Stimulated activated CD8-positive, alpha-beta memory T cell treated with anti-CD3 and anti-CD28 coated beads, Interleukin-12 subunit alpha, Interleukin-12 subunit beta, amount 100 ng/mL, for 4 hours (primary cell): ENCODE measurements around the gene DUSP2.
"Not testable (repeated sequence)": the region's sequence is repeated elsewhere in the genome, so short reads cannot be mapped to it uniquely, and the experiment has no call there.

Experiments used
- DNase-seq: peaks from one replicate; pipeline ENCODE4 v3.0.0-alpha.2; 2020; ENCODE audit warnings: low read depth

The DUSP2 gene

GRCh38 chr2:96161898-96162297 is 16.7 kb upstream of the DUSP2 start:
- DNase-seq = no peak

DNA sequence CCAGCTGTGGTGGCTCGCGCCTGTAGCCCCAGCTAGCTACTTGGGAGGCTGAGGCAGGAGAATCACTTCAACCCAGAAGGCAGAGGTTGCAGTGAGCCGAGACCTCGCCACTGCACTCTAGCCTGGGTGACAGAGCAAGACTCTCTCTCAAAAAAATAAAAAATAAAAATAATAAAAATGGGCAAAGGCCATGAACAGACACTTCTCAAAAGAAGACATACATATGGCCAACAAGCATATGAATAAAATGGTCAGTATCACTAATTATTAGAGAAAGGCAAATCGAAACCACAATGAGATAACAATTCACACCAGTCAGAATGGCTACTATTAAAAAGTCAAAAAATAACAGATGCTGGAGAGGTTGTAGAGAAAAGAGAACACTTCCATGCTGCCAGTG is 15.1 kb upstream of the DUSP2 start:
- DNase-seq = not testable (repeated sequence)

DNA sequence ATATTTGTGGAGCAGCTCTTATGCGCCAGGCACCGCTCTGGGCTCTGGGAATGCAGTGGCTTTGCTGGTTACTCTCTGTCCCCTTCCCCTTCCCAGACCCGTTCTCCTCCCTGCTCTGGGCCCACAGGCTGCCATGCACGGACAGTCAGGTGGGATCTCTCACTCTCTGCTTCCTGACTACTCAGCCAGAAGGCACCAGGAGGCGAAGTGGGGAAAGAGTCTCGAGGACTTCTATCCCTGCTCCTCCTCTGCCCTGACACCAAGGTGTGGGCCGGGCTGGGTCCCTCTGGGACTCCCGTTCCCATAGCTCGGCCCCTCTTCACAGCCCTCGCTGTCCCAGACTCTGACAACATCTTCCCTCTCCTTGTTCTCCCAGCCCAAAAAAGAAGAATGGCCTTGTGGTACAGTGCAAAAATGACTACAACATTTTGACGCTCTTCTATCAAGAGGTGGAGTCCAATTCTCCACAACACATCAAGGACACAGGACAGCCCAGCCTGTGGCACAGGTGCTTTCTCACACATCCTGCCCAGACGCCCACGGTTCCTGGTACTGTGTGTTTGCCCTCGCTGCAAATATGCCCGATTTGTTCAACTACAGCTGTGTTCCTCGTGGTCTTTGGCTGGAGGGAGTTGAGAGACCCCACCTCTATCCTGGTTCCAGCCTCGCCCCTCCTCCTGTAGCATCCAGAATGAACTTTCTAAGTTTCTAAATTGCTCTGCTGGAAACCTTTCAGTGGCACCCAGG is 14.0 kb upstream of the DUSP2 start:
- no peak for DNase-seq

GRCh38 chr2:96158554-96158940 is 13.3 kb upstream of the DUSP2 start:
- DNase-seq = no peak

DNA sequence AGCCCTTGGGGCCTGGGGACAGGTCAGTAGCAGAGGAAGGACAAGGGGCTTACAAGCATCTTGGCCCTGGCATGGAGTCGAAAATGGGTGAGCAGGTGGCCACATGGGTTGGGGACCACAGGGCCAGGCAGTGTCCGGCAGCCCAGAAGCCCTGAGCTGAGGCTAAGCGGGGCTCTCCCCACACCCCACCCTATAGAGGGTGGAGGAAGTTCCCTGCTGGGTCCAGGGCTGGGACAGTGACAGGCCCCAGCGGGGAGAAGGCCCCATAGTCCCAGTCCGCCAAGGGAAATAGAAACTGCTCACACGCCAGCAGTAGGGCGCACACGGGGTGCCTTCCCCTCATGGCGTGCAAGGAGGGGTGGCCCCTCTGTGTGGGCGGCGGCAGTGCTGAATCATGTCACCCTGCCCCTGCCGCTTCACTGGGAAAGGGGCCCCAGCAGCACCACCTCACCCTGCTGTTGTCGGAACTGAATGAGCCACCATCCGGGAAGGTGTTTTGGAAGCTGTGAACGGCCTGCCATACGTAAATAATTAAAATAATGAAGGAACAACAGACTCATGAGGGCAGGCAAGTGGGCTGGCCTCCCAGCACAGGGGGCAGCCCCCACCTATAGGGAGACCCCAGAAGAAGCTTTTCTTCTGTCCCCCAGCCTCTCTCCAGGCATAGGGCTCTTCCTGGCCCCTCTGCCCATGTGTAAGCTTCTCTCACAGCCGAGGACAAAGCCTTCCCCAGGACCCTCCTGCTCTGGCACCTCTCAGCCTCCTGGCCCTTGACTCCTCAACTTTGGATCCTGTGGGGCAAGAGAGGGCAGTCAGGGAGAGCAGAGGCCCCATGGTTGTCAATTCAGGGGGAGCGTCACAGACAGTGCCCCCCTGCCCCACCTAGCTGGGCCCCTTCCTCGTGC is 12.7 kb upstream of the DUSP2 start:
- peak; percentile 83 for DNase-seq

- no peak for DNase-seq
Measured at GRCh38 chr2:96156926-96157648, 11.8 kb upstream of the DUSP2 start.

- peak; percentile 30 for DNase-seq
Measured at GRCh38 chr2:96156011-96156820, 11.0 kb upstream of the DUSP2 start.

GRCh38 chr2:96154506-96155380 is 9.5 kb upstream of the DUSP2 start:
- DNase-seq = no peak

DNA sequence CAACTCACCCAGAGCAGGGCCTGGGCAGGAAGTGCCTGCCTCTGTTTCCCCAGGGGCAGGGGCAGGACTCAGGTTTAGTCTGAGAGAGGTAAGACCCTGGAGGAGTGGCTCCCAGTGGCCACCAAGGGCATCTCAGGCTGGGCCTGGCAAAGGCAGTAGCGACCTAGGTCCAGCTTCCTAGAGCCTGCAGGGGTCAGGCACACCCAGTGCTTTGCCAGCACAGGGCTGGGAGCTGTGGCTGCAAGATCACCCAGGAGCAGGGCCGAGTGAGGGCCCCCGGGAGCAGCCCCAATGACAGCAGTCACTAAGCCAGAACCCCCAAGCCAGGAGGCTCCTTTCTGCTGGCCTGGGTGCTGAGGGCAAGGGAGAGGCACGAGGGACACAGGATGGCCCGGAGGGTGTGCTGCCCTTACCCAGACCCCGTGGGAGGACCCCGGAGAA is 8.8 kb upstream of the DUSP2 start:
- no peak for DNase-seq

- DNase-seq = no peak
Measured at GRCh38 chr2:96153291-96153713, 8.1 kb upstream of the DUSP2 start.

DNA sequence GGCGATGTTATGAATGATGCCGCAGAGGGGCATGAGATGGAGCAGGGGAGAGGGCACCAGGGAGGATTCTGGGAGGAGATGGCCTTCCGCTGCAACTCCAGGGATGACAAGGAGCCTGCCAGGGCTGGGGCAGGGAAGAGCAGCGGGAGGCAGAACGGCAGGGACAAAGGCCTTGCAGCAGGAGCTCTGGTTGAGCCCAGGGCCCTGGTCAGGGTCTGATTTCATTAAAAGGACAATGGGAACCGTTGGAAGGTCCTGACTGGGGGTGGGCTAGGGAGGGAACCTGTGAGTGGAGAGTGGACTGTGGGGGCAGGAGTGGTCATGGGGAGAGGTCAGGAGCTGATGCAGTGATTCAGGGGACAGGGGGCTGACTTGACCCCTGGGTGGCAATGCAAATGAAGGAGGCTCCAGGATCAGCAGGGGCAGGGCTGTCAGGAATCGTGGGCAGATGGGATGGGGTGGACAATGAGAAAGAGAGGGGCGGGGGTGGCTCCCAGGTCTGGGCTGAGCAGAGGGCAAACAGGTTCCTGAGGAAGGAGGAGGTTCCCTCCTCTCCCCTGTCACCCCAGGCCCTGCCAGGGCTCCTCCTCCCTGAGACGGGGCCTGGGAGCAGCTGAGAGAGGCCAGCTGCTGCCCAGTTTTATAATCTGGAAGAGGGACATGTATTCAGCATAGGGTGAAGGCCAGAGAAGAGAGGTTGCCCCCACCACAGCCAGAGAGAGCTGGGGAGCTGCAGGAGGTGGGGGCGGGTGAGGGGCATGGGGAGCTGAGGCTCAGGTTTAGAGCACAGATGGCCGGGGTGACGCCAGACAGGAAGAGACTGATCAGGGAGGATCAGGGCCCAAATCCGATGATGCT is 7.3 kb upstream of the DUSP2 start:
- DNase-seq = no peak

DNA sequence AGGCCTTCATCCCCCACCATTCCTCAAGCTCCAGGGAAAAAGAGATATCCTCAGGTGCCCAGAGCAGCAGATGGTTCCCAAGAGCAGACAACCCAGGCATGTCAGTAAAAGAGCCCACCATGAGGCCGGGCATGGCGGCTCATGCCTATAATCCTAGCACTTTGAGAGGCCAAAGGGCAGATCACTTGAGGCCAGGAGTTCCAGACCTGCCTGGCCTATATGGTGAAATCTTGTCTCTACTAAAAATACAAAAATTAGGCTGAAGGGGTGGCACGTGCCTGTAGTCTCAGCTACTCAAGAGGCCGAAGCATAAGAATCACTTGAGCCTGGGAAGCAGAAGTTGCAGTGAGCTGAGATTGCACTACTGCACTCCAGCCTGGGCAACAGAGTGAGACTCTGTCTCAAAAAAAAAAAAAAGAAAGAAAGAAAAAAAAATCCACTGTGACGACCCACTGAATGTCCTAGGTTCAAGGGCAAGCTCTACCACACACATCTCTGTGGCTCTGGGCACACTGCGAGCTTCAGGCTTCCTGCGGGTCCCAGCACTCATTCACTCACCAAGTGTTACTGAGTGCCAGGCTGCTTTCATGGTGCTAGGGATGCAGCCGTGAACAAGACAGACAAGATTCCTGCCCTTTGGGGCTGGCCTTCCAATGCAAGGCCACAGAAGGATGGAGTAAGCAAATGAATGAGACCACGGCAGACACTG is 6.5 kb upstream of the DUSP2 start:
- no peak for DNase-seq

DNA sequence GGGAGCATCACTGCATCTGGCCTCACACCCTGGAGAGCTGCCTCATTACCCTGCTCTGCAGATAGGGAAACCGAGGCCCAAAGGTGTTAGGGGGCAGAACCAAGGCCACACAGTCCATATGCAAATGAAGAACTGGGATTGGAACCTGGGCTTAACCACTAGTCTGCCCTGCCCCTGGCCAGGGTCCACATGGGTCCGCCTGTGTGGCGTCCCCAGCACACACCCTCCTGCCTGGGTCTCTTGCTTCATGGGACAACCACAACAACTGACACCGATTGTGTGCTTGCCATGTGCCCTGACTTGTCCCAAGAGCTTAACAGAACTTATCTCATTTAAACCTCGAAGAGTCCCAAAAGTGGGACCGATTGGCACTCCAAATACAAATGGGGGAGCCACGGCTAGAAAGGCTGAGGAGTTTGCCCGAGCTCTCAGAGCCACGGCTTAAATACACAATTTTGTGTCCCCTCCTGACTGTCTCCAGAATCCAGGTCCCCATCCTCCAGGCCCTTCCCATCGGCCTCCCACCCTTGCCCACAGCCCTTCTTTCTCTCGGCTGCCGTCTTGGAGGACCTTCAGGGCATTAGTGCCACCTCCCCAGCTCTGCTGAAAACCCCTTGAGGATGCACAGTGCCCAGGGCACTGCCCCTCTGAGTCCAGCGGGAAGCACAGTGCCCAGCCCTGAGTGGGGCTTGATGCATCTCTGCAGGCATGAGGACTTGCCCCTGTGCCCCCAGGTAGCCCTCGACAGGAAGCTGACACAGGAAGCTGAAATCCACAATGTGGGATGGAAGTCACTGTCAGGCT is 5.8 kb upstream of the DUSP2 start:
- no peak for DNase-seq

GRCh38 chr2:96150007-96150640 is 4.9 kb upstream of the DUSP2 start:
- no peak for DNase-seq

DNA sequence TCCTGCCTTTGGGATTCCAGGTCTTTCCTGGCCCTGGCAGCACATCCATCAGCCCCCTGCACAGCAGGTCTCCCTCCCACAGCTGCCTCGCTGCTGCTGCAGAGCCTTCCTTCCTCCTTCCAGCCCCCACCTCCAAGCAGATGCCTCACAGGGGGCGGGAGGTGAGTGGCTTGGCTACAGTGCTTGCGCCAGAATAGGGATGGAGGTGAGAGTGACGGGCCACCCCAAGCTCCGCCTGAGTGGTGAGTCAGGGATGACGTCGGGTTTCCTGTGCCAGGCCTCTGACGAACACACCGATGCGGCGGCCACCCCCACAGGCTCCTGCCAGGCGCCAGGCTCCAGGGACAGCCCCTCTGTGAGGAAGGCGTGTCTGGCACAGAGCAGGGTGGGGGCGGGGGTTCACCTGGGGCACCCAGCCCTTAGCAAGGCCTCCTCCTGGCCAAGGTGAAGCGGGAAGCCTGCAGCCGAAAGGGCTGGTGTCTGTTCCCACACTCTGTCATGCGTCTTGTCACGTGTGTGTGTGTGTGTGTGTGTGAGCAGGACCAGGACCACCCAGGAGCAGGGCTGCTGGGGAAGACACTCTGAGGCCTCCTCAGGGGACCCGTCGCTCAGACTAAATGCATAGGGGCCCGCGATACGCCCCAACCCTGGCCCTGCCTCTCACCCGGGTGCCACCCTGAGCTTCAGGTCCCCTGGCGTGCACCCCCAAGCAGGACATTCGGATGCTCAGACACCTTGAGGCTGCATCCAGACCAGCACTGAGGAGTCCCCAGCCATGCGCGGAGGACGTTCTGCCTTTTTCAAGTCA is 3.4 kb upstream of the DUSP2 start:
- DNase-seq = peak; percentile 96

DNA sequence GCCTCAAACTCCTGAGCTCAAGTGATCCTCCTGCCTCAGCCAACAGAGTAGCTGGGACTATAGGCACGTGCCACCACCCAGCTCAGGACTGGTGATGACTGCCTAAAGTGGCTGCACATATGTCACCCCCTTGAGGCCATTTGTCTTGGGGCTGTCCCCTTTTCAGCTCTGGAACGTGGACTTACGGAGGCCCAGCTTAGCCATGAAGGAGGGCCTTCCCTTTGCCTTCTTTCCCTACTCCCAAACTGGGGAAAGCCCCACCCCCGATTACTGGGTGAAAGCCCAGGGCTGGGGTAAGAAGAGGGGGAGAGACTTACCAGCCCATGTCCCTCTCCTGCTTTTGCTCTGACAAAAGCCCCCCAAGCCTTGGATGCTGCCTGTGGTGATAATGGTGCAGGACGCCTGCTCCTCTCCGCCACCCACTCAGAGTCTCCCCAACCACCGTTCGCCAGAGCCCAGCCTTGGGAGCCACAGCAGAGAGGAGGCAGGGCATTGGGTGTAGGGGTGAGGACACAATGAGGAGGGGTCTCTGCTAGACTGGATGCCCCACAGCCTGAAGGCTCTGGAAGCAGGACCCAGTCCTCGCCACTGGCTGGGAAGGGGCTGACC is 2.5 kb upstream of the DUSP2 start:
- DNase-seq = no peak
